Stimulated activated CD4-positive, alpha-beta T cell treated with anti-CD3 and anti-CD28 coated beads, TNF-alpha, amount 100 ng/mL, for 24 hours (primary cell): ENCODE data around the gene ZNF322.

Source experiments
- DNase-seq, 3 experiments: peaks; one replicate each; pipeline ENCODE4 v3.0.0-alpha.2; 2020; ENCODE audit warnings: low read depth in 3 of 3

Gene ZNF322

DNA sequence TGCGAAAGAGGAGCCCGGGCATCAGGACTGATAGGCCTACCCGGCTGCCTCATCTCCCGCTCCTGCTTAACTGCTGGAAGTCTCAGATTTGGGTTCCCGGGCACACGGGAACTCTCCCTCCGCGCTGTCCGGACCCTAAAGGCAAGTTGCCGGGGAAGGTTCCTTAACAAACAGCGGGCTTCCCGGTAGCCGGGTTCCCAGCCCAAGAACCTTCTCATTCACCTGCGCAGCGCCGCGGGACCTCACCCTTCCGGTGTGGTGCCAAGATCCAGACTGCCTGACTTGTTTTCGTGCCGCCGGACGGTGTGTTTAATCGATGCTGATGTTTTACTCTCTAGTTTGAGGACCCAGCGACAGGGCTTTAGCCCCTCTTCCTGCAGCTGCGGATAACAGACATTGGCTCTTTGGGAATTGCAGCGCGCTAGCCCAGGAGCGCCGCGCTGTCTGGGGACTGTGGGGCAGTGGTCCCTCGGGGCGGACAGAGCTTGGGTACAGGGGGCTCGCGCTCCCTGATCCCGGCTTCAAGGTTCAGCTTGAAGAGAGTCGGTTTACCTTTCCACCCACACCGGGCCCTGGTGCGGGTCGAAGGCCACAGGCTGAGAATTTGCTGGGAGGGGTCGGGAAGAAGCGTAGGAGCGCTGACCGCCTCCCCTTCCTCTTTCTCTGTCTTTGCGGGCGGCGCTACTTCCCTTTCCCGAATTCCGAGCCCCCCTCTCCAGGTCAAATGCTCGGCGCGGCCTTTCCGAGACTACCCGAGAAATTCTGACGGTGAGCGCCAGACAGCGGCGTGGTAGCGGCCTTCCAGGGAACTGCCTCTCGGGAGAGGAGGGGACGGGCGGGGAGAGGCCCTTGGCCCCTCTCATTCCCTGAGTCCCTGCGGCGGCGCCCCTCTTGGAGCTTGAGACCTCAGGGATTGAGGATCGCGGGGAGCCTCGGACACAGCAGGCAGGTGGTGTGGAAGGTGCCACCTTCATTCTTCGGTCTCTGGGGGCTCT lies 45.6 kb downstream of the ZNF322 start:
- no peak for DNase-seq

DNA sequence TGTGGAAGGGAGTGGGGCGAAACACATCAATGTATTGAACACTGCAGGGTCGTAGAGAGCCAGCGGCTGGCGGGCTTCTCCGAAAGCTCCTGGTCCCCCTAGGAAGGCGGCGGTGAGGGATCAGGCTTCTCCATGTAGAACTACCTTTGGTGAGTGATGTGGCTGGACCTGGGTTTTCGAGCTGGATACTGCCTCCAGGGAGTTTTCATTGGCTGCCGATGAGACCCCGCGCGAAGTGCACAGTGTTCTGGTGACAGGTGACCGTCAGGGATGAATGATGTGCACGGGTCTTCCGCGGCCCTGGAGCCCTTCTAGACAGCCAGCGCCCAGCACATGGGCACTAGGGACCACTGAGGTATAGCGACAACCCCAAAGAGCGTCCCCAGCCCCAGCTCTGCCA lies 46.3 kb downstream of the ZNF322 start:
- DNase-seq = no peak

DNA sequence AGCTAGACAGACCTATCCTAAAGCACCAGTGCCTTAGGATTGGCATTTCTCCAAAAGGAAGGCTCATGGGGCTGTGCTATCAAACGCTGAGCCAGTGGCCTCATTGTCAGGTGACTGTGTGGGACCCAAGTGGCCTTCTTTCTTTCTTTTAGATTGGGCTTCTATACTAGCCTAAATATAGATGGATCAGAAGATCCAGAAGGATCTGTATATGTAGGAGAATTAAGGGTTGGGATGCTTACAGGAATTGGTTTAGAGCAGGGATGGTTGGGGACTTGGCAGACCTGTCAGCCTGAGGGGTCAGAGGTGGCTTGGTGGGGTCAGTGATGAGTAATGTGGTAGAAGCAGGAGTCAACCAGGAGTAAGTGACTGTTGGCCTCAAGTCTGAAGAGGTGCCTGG lies 47.9 kb downstream of the ZNF322 start:
- DNase-seq = no peak

DNA sequence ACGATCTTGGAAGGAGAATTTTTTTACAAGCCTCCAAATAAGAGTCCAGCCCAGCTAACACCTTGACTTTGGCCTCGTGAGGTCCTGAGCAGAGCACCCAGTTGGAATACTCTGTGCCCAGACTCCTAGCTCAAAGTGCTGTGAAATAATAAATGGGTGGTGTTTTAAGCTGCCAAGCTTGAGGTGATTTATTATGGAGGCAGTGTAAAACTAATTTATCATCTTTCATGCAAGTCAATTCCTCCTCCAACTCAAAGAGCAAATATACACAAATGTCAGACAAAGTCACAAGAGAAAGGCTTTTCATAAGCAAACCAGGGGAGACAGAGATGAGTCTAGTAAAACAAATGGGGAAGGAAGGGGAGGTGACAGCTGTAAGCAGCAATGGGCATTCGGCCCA lies 50.1 kb downstream of the ZNF322 start:
- DNase-seq = no peak

DNA sequence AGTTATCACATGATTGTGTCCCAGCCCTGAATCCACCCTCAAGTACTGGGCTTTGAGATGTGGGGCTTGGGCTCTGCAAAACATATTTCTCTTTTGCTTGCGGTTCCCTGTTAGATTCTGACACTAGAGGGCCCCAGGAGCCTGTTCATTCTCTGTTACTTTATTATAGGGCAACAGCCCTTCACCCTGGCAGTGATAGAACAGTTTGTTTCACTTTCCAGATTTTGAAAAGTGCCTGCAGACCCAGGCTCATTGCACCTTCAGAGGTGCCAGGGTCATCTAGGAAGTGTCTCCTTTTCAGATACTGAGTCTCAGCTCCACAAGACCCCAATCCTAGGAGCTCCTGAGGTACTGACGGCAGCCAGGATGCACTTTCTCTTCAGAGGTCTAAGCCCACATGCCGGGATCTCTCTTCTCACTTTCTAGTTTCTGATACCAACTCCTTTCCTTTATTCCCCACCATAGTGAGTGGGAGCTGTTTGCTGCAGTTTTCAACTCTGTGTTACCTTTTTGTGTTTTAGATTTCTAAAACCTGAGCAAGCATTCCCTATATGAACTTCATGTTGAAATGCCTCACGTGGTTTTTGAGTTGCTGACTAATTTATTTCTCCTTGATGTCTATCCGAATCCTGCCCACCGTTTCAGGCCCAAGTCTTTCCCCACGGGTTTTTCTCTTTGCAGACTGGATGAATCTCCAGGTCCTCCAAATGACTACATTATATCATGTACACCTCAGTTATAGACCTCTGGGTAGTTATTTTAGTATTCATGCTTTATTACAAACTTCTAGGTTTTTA lies 51.9 kb downstream of the ZNF322 start:
- peak; percentile 28 to 35 (median 28) for DNase-seq

DNA sequence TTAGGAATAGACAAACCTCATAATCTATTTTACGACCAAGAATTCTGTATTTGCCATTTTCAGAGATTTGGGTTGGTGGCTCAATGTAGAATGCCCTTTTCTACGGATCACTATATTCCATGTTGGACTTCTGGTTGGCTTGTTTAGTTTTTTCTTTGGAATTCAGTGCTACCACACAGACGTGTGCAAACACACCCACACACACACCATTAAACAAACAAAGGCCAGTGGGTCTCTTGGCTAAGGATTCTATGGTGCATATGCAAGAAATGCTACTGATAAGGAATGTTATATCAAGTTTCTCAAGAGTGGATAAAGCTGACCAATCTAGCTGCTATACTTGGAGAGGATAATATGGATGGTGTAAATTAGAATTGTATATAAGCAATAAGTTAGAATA lies 54.7 kb downstream of the ZNF322 start:
- no peak for DNase-seq

DNA sequence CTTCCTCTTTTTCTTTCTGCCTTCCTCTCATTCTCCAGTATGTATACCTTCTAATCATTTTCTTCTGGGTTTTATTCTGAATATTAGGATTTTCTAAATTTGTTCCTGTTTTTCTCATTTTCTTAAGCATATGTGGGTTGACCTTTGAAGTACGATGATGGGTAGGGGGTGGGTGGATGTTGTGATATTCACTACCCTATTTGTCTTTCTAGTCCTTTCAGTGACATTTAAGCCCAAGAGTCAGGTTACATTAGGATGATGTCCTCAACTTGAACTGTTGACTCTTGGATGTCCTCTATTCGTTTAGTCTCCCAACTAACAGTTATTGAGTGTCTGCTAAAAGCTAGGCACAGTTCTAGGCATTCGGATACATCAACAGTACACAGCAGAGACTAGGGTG lies 55.5 kb downstream of the ZNF322 start:
- no peak for DNase-seq

DNA sequence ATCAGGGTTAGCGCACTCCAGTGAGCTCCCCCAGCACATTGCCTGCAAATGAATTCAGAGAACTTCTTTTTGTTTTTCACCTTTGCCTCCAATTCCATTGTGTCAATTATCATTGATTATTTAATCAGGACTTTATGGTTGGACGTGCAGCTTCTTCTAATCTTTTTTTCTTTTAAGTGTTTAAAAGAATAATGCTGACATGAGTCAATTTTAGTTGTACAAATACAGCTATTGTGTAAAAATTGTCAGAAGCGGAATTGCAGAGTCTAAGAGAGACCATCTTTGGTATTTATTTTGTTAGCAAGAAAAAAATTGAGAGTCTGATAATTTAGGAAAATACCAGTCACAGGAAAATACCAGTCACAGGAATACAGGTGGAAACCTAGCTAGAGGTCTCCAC lies 57.3 kb downstream of the ZNF322 start:
- DNase-seq = no peak

DNA sequence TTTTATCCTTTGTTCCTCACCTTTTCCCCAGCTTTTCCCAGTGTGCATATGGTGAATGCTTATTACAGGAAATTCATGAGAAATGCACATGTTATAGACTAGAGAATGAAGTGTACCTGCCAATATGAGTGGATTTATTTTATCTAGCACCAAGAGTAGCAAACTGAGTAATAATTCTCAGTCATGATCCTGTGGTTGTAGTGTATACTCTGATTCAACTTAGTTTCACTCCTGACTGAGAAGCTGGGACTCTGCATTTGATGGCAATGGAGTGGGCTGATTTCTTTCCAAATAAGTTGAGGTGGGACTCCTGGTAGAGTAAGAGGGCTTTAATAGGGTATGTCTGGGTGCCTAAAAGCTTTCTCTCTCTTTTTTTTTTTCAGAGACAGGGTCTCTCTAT lies 58.8 kb downstream of the ZNF322 start:
- no peak for DNase-seq

DNA sequence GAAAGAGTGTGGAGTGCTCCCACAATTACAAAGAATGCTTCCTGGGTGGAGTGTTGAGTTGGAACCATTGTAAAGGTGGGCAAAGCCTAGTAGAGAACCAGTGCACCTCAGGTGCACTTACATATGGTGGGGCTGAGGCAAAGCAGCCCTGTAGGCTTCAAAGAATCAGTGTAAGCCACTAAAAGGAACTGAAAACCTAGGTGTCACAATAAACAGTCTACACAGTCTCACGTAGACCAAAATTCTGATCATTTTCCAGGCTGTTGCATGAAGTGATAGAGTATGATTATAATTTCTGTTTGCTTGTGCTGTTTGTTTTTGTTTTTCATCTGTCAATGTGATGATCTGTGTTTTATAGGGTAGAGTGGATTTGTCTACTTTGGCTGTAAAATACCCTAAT lies 60.0 kb downstream of the ZNF322 start:
- no peak for DNase-seq

DNA sequence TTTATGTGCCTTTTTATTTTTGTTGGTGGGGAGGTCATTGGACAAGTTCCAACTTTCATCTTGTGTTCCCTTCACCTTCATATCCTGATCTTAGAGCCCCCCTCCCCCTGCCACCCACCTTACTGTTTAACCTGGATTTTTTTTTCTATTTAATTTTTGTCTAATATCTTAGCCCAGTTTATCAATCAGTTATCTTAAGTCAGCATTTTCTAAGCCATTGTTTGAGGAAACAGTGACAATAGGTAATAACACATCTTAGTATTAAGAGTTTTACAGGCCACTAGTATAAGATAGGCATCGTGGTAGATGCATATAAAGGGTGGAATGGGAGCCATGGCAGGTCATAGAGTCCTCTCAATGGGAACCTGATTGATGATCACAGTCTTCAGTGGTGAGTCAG lies 60.4 kb downstream of the ZNF322 start:
- DNase-seq = no peak

DNA sequence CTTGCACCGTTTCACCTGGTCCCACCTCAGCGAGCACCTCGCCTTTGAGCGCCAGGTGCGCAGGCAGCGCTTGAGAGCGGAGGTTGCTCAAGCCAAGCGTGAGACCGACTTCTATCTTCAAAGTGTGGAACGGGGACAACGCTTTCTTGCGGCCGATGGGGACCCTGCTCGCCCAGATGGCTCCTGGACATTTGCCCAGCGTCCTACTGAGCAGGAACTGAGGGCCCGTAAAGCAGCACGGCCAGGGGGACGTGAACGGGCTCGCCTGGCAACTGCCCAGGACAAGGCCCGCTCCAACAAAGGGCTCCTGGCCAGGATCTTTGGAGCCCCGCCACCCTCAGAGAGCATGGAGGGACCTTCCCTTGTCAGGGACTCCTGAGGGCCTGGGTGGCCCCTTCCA lies 61.3 kb downstream of the ZNF322 start:
- DNase-seq = no peak

DNA sequence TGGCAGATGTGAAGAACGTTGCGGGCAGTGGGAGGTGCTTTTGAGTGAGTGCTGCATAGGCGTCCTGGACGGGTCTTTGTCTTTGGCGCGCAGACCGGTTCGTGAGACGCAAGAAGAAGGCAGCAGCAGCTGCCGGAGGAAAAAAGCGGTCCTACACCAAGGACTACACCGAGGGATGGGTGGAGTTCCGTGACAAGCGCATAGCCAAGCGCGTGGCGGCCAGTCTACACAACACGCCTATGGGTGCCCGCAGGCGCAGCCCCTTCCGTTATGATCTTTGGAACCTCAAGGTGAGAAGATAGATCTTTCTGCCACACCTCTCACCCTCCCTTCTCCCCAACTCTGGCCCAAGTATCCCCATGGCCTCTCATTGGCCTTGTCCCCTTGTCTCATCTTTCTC lies 61.7 kb downstream of the ZNF322 start:
- no peak for DNase-seq

DNA sequence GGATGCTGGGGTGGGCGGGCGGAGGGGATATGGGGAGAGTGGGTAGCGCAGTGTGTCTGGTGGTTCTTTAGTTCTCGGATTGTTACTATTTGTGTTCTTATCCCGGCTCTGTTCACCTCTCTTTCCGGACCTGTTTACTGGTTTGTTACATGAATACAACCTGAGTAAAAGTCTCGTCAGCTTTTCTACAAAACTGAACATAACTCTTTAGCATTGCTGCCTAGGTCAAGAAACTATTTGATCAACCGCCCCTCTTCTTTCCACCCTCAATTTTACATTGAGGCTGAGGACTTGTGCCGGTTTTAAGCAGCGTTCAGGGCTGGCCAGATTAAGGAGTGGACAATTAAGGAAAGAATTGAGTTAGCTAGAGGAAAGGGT lies 62.2 kb downstream of the ZNF322 start:
- DNase-seq = no peak

DNA sequence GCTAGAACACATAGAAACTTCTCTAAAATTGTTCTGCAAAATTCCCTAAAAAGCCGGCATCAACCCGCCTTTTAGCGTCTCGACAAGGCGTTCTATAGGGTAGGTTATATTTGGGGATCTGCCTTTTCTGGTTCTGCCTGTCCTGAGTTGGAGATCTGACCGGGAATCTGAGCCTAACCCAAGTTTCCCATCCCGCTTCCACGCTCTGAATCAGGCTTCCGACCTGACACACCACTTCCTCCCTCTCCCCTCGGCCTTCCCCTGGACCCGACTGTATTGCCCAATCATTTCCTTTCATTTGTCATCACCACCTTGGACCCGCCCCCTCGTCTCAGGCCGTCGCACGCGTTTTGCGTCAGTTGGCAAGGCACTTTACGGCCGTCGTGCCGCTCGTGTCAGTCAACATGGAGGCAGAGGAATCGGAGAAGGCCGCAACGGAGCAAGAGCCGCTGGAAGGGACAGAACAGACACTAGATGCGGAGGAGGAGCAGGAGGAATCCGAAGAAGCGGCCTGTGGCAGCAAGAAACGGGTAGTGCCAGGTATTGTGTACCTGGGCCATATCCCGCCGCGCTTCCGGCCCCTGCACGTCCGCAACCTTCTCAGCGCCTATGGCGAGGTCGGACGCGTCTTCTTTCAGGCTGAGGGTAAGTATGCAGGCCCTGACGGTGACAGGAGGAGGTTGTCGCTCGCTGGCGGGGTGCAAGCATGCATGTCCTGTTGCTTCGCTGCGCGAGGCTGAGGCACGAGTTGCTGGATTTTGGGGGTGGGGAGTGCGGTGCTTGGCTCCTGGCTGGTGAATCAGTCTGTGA lies 62.8 kb downstream of the ZNF322 start, which contains the start of gene ABT1:
TSS of gene ABT1 (plus strand) at position 375 of the 810 bp plus-strand sequence. CDS start at position 405, 30 bp downstream.
- DNase-seq = peak; percentile 95 to 98 (median 95)

DNA sequence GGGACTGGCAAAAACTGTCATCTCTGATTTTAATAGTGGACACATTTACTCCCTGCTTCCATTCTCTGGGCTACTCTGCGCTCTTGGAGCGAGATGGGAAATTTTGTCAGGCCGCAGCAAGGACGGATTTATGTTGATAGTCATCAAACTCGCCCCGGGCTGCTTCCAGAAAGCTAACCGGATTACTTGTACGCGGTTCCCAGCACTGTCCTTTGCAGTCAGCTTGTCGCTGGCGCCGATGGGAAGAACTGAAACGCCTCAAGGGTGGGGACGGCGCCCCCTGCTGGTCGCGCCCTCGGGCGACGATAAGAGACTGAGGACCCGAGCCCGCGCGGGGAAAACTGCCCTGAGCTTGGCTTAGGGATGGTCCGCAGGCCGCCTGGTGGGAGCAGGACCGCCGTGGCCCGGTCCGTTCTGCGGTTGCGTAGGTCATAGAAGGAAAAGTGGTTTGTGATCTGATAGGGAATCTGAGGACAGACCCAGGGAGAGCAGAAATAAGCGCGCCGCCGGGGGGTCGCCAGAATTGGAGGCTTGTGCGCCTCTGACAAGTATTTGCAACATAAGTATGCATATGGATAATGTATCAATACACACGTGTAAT lies 63.8 kb downstream of the ZNF322 start:
- peak; percentile 75 to 86 (median 79) for DNase-seq

DNA sequence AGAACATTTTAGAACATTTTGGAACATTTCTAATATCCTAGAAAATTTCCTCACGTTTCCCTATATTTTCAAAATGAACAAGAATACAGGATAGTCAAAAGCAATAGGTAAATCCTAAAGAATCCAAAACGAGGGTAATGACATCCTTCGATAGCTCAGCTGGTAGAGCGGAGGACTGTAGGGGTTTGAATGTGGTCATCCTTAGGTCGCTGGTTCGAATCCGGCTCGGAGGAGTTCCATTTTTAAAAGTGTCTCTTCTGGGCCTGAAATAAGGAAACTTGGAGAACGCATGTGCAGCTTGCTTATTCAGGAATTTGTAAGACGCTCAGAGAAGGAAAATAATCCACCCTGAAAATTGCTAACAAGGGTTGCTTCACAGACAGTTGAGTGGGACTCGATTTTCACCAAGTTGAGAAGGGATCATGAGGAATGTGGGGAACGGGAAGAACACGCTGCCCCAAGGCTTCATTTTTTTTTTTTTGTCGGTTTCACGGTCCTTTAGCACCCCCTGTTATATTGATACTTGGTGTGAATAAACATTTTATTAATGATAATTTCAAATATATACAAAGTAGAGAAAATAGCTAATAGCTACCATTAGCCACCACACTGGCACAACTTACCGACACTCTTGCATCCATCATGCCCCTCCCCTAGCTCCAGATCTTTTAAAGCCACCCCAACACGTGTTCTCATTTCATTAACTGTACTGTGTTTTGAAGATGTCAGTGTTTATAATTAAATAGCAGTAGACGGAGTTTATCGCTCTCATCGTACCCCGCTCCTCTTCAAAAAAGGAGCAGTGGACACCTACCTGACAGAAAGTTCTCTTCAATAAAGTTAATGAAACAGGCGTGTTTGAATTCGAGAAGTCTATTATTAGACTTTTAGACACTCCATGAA lies 64.6 kb downstream of the ZNF322 start:
- DNase-seq = peak in 2 of 3 experiments; percentile 30 to 59

DNA sequence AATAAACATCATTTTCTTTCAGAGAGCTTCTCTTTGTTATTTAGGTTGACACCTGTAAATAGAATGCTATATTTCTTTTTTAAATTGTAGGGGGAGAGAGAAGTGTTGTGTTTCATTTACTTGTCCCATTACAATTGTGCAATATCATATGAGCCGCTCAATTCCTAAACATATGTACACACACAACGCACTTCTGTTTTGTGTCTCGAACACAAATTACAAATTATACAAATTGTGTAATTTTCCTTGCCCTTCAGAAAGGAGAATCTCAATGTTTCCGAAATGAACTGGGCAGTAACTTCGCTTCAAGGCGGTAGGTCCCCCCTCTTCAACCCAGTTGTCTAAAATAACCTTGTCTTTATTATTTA lies 65.4 kb downstream of the ZNF322 start:
- no peak for DNase-seq

DNA sequence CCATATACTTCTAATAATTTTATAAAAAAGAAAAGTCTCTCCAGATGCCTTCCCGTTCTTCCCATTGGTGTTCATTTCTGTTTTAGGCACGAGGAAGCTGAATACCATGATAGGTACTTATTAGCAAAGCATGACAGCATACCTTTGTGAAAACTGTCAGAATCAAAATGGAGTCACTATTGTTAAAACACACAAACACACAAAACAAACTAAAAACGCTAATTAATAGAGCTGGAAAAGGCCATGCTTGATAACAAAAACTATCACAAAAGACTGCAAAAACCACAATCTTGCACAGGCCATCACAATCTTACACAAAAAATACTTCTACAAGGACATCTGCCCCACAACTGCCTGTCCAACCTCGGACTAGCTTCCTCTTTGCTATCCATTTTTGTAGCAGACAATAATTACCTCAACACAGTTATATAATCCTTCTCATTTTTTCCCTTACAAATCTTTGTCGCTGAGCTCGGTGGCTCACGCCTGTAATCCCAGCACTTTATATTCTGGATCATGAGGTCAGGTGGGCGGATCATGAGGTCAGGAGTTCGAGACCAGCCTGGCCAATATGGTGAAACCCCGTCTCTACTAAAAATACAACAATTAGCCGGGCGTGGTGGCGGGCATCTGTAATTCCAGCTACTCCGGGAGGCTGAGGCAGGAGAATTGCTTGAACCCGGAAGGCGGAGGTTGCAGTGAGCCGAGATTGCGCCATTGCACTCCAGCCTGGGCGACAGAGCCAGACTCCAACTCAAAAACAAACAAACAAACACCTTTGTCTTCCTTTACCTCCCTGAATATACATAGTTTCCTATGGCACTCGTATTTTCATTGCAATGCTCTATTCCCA lies 66.0 kb downstream of the ZNF322 start:
- DNase-seq = no peak

DNA sequence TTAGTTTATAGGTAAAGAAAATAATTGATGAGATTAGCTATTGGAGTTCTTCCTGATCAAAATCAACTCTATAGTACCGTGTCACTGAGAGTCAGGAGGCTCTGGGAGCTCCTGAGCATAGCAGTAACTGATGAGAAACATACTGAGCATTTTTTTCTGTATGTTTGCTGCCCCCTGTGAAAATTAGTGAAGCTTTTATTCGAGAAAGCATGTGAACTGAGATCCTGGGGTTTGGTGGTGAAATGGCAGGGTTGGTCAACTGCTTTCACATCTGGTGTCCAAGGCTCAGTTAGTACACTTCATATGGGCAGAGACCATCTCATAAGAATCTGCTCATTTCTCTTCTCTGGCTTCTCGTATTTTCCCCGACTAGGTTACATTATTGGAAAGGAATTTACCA lies 66.9 kb downstream of the ZNF322 start:
- DNase-seq = no peak
